ENCODE measurements around the gene SLC25A47.
"Not testable (repeated sequence)": the region's sequence is repeated elsewhere in the genome, so short reads cannot be mapped to it uniquely, and the experiment has no call there.

Gene SLC25A47

GRCh38 chr14:100341301-100342031, 18.3 kb downstream of the SLC25A47 start:
- no peak overlapping the region for H3K27ac ChIP-seq
- no peak for TF ChIP-seq ZFX (IDR thresholded peaks at IDR 0.05; ENCODE audit: borderline replicate concordance)
- no peak for TF ChIP-seq CTCF (IDR thresholded peaks at IDR 0.05)

GRCh38 chr14:100342195-100342594, 19.1 kb downstream of the SLC25A47 start:
- no peak overlapping the region for H3K27ac ChIP-seq
- TF ChIP-seq ZFX (IDR thresholded peaks at IDR 0.05; ENCODE audit: borderline replicate concordance) (no peak), CTCF (IDR thresholded peaks at IDR 0.05) (no peak)

- not testable (repeated sequence) for H3K27ac ChIP-seq
These were observed 19.7 kb downstream of the SLC25A47 start for GRCh38 chr14:100342826-100343225.

GRCh38 chr14:100344657-100345056, 21.5 kb downstream of the SLC25A47 start:
- H3K27ac ChIP-seq = not testable (repeated sequence)

- TF ChIP-seq ZFX (IDR thresholded peaks at IDR 0.05; ENCODE audit: borderline replicate concordance) (no peak), CTCF (IDR thresholded peaks at IDR 0.05) (no peak)
- H3K27ac ChIP-seq = no peak overlapping the region
These were observed 22.6 kb downstream of the SLC25A47 start for GRCh38 chr14:100345711-100346110.

- TF ChIP-seq CTCF (IDR thresholded peaks at IDR 0.05) = no peak
- no peak for TF ChIP-seq ZFX (IDR thresholded peaks at IDR 0.05; ENCODE audit: borderline replicate concordance)
- no peak overlapping the region for H3K27ac ChIP-seq
These were observed 23.4 kb downstream of the SLC25A47 start for GRCh38 chr14:100346306-100347091.

GRCh38 chr14:100348253-100348729, 25.2 kb downstream of the SLC25A47 start:
- no peak overlapping the region for H3K27ac ChIP-seq
- no peak for TF ChIP-seq CTCF (IDR thresholded peaks at IDR 0.05)
- no peak for TF ChIP-seq ZFX (IDR thresholded peaks at IDR 0.05; ENCODE audit: borderline replicate concordance)
